Urothelium cell line (cell line): ENCODE data around the gene CAMSAP3.
A peak's percentile ranks its signal among the peaks of the same experiment; 100 is the strongest.
"Not testable (repeated sequence)": the region's sequence is repeated elsewhere in the genome, so short reads cannot be mapped to it uniquely, and the experiment has no call there.

Experiments used
- DNase-seq: peaks from one replicate; pipeline ENCODE4 v3.0.0; 2011; ENCODE audit warnings: low spot score, mixed read lengths
- FAIRE-seq: peaks from 2 replicates; lab custom pipeline; 2011; peaks lifted over from hg19 to GRCh38; lab: Jason Lieb, UNC

Gene CAMSAP3

DNA sequence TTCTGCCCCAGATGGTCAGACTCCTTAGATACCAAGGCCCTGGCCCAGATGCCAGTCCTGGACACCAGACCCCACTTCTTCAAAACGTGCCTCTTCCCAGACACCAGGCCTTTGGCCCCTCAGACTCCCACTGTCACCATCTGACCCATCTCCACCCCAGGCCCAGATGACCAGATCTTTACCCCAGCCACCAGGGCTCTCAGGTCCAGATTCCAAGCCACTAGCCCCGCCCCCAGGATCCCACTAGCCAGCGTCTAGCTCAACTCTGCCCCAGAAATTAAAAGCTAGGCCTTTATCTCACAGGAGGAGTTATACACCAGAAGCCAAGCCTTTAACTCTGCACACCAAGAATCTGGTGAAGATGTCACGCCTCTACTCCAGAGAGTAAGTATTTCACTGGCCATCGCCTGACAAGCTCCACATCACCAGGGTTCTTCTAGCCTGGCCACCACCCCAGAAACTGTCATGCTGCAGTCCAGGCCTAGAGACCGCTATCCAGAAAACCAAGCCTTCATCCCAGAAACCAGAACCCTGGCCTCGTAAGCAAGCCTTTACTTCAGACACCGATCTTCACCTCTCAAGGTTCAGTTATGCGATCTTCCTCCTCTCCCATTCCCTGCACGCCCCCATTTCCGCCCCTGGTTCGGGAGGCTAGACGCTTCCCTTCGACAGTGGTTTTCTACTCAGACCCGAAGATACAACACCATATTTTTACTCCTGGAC, 33.1 kb downstream of the CAMSAP3 start:
- FAIRE-seq (no peak), DNase-seq (no peak)

GRCh38 chr19:7629347-7630054, 33.8 kb downstream of the CAMSAP3 start, which contains the start of the genes PET100 and XAB2:
Gene PET100 (plus strand): TSS chr19:7629793. CDS start chr19:7629834, 41 bp downstream.
Gene XAB2 (minus strand): TSS chr19:7629545. CDS start chr19:7629527, 18 bp downstream.
- DNase-seq (peak; percentile 95), FAIRE-seq (no peak)

DNA sequence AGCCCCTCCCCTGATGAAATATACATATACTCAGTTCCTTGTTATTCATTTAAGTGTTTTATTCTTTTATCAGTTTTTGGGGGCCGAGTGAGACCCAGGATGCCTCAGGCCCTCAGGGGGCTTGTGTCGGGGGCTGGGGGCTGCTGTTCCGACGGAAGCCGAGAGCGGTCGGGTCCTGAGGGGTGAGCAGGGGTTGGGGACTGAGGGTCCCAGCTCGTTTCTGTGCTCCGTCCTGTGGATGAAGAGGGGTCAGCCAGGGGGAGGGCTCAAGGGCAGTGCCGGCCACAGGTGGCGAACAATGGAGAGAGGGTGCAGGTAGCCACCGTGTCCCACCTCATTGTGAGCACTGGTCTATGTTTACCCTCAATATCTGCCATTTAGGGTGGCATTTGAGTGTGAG, 35.9 kb downstream of the CAMSAP3 start:
- FAIRE-seq (no peak), DNase-seq (no peak)

GRCh38 chr19:7632340-7633203, 36.9 kb downstream of the CAMSAP3 start:
- DNase-seq (no peak), FAIRE-seq (no peak)

- DNase-seq (no peak), FAIRE-seq (no peak)
Observed at GRCh38 chr19:7633698-7634097, 38.0 kb downstream of the CAMSAP3 start, which contains the start of gene PCP2. Gene PCP2 (minus strand): TSS chr19:7633719. CDS start chr19:7633457, 262 bp downstream.

DNA sequence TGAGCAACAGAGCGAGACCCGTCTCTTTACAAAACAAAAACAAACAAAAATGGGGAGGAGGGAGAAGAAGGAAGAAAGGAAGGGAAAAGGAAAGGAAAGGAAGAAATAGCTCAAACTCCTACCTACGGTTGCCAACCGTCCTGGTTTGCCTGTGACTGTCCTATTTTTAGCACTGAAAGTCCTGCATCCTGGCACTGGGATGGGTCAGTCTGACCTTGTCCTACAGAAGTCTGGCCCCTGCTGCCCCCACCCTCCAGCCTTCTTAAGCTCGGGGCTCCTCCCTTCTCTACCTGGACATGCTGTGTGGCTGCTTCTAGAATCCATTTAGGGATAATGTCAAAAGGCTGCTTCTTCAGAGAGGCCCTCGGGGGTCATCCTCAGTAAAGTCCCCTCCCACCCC, 40.0 kb downstream of the CAMSAP3 start:
- no peak for FAIRE-seq

GRCh38 chr19:7636317-7636690, 40.6 kb downstream of the CAMSAP3 start:
- no peak for DNase-seq
- FAIRE-seq: no peak

More for the DNA sequence above, 40.0 kb downstream of the CAMSAP3 start:
- DNase-seq: no peak

GRCh38 chr19:7636691-7637373, 41.2 kb downstream of the CAMSAP3 start, which contains the start of gene STXBP2:
Gene STXBP2 (plus strand): TSS chr19:7637110. CDS start chr19:7637150, 40 bp downstream.
- peak; percentile 92 for DNase-seq
- FAIRE-seq: no peak

DNA sequence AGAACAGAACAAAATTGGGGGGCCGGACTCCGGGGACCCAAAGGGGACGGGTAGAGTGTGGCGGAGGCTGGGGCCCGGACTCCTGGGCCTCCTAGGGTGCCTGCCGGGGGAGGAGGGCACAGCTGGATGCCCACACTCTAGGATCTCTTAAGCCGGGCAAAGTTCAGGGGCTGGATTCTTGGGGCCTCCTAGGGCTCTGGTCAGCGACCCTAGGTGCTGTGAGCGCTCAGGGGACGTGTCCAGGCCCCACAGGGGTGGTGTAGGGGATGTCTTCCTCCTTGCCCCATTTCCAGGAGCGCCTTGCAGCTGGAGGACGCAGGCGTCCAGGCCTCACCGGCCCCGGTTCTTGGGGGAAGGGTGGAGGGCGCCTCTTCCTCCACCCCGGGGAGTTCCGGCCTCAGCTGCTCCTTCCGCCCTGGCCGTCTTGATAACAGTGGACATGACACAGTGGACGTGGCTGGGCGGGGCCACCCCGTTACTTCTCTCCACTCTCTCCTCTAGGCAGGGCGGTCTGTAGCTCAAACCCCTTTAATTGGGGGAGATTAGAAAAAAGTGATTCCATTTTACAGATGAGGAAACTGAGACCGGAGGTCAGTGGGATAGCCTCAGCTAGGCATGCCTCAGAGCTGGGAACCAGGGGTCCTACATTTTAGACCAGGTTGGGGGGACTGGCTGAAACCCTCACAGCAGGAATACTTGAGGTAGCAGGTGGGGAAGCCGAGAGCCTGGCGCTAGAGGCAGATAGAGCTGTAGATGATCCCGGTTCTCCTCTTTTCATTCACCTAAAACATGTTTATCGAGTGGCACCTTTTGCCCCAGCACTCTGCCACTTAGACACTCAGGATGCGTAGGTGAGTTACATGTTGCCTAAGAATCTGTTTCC, 42.0 kb downstream of the CAMSAP3 start:
- FAIRE-seq: no peak
- no peak for DNase-seq

DNA sequence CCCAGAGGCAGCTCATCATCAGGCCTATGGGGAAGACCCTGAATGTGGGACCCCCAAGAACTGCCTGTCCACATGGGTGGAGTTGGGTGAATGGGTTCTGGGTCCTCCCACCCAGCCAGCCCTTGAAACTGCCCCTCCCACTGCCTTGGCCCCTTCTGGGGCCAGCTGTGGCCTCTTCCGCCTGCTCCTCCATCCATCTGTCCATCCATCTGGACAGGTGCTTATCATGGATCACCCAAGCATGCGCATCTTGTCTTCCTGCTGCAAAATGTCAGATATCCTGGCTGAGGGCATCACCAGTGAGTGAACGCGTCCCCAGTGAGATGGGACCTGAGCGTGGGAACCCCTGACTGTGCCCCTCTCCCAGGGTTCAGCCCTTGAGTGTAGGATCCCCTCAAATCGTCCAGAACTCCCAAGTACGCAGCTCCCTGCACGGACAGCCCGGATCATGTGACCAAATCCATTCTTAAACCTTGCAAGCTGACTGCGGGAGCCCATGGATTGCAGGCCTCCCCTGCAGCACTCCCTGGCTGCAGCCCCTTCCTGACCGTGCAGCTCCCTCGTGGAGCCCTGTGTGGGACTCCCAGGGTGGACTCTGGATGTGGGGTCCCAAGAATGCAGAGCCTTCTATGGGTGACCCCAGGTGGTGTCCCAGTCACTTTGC, 43.3 kb downstream of the CAMSAP3 start:
- DNase-seq: no peak
- no peak for FAIRE-seq

DNA sequence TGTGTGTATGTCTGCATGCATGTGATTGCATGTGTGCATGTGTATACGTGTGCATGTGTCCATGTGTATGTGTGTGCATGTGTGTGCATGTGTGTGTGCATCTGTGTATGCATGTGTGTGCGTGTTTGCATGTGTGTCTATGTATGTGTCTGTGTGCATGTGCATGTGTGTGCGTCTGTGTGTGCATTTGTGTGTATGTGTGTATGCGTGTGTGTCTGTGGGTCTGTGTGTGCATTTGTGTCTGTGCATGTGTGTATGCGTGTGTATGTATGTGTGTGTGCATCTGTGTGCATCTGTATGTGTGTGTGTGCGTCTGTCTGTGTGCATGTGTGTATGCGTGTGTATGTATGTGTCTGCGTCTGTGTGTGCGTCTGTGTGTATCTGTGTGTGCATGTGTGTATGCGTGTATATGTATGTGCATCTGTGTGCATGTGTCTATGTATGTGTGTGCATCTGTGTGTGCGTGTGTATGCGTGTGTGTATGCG, 44.2 kb downstream of the CAMSAP3 start:
- FAIRE-seq (peak; percentile 83), DNase-seq (no peak)

DNA sequence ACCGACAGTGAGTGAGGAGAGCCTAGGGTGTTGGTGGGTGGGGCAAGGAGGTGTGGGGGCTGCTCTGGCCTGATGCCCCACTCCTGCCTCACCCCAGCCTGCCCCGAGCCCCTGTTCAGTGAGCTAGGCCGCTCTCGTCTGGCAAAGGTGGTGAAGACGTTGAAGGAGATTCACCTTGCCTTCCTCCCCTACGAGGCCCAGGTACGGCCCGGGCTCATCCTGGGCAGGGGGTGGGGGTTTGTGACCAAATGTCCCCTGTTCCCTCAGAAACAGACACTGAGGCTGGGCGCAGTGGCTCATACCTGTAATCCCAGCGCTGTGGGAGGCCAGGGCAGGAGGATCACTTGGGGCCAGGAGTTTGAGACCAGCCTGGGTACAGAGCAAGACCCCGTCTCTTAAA, 45.1 kb downstream of the CAMSAP3 start:
- DNase-seq: no peak
- FAIRE-seq: no peak

GRCh38 chr19:7641290-7642276, 45.9 kb downstream of the CAMSAP3 start:
- DNase-seq: no peak
- FAIRE-seq: no peak

- no peak for DNase-seq
- FAIRE-seq: no peak
Observed at GRCh38 chr19:7642295-7643030, 46.8 kb downstream of the CAMSAP3 start.

- DNase-seq: no peak
- FAIRE-seq: no peak
Observed at GRCh38 chr19:7643031-7643415, 47.4 kb downstream of the CAMSAP3 start.

GRCh38 chr19:7643629-7644549, 48.2 kb downstream of the CAMSAP3 start:
- not testable (repeated sequence) for FAIRE-seq

More at GRCh38 chr19:7643629-7644549, 48.2 kb downstream of the CAMSAP3 start:
- DNase-seq: not testable (repeated sequence)
